HG03520 (cell line): ENCODE results near the gene LARGE1.

ENCODE experiments used
- ATAC-seq: cut with Tn5 transposase; IDR thresholded peaks from one replicate; pipeline ENCODE4 v1.9.1; 2021; ENCODE audit warnings: mild to moderate bottlenecking, moderate library complexity; ENCODE audit not compliant: unreplicated experiment

The LARGE1 gene

DNA sequence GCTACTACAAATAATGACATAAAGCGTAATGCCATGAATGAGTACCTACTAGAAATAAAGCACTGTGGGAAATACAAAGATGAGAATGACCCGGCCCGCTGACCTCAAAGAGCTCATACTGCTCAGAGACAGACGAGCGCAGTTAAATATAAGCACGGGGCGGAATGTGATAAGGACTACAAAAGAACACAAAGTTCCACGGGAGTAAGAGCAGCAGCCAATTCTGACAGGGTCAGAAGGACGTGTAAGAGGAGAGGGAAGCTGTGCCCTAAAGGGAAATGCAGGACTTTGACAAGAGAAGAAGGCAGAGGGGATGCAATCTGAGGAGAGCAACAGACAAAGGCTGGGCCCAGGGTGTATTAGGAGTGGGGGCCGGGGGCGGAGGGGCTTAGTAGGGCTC is 314.6 kb downstream of the LARGE1 start:
- no peak for ATAC-seq

DNA sequence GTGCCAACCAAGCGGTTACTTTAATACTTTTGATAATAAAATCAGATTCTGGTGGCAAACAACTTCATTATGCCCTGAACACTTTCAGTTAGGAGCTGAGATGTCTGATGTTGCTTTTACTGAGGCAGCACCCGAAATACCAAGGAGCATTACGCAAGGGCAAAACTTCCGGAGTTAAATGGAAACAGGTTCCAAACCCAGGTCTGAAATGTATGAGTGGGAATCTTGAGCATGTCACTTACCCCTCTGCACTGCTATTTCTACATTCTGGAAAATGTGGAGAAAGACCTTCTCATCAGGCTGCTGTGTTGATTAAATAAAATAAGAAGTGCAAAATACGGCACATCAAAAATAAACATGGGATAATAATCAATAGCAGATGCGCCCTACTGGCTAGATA is 315.1 kb downstream of the LARGE1 start:
- no peak for ATAC-seq

DNA sequence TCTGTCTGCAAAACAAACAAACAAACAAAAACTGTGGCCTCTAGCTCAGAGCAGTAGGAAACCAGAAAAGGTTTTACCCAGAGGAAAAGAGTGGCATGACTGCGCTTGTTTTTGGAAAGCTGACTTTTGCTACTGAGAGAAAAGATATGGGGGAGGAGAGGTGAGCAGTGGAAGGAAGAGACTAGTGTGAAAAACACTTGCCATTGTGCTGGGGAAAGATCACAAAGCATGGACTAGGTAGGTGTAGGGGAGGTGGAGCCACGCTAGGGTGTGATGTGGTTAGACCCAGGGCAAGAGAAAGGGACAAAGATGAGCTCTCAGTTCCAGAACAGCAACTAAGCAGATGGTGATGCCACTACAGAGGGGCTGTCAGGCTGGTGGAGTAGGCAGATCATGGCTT is 319.2 kb downstream of the LARGE1 start:
- ATAC-seq = no peak

DNA sequence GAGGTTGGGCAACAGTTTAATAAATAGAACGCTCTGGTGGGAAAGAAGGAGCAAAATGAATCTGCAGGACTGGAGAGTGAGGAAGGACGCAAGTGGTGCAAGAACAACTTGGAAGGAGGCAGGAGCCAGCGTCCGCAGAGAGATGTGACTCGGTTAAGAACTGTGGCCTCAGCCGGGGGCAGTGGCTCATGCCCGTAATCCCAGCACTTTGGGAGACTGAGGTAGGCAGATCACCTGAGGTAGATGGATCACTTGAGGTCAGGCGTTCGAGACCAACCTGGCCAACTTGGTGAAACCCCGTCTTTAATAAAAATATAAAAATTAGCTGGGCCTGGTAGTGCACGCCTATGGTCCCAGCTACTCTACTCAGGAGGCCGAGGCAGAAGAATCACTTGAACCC is 319.7 kb downstream of the LARGE1 start:
- no peak for ATAC-seq

DNA sequence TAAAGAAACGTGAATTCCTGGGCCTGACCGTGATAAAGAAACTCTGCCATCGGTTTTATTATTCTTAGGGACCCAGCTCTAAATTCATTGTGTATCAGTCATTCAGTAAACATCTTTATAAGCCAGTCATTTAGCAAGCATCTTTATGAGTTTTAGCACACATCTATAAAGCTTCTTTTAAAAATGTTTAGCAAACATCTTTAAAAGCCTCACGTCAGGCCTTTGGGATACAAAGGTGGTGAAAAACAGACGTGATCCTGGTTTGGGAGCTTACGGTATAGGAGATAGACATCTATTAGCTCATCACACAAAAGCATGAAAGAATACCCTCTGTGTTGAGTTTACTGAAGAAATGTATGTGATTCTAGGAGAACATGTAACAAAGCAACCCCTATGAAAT is 320.2 kb downstream of the LARGE1 start:
- no peak for ATAC-seq

- ATAC-seq = no peak
Measured at GRCh38 chr22:33599596-33599995, 320.7 kb downstream of the LARGE1 start.

GRCh38 chr22:33598821-33599220 is 321.5 kb downstream of the LARGE1 start:
- no peak for ATAC-seq

DNA sequence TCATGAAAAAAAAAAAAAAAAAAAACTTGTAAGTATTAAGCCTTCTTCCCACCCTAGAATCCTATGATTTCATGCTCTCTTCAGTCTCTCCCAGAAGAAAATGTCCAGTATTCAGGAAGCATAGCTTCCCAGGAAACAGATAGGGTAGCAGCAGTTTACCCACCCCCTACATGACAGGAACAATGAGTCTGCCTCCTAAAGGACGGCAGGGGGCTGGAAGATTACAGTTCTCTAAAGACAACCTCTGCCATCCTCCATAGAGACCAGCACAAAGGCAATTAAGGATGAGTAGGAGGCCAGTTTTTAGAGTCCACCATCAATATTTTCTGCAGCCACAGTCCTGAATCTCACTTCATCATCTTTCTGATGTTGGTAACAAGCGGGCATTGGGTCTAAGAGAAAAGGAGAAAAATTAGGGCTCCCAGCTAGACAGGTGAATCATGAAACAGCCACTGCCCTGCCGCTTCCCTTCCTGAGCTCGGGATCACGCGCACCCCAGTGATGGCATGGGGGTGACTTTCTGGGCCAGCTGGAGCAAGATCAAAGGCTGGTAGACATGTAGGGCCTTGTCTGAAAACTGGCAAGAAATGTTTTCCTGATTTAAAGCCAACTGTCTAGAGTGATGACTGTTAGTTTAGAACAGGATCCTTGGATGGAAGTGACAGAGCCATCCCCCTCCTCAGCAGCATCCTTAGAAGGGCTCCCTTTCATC is 322.8 kb downstream of the LARGE1 start:
- no peak for ATAC-seq

DNA sequence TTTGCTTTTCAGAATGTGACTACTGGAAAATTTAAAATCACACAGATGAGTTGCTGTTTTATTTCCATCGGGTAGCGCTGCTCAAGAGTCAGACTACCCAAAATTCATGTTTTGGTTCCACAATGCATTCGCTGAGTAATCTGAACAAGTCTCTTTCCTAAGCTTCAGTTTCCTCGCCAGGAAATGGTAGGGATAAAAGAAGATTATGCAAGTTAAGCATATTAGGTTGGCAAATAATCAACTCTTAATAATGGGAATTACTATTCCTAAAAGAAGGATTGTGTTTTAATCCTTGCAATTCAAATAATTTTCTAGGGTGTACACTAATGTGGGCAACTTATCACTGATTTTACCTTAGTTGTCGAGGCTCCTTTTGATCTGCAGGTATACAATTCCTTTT is 326.5 kb downstream of the LARGE1 start:
- ATAC-seq = no peak

- ATAC-seq = no peak
Measured at GRCh38 chr22:33591946-33592345, 328.3 kb downstream of the LARGE1 start.

DNA sequence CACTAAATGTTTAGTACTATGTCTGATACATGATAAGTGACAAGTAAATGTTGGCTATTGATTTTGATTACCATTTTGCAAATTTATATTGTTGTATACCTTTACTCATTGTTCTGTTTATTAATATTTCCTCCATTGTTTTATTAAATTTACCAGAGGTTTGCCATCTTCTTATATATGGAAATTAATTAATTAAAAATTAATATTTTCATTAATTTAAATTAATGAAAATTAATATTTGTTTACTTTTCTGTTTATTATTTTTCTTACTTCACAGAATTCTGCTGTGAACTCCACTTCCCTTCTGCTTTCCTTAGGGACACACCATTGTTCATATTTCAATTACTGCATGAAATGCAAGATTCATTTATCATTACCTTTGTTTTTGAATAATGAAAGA is 331.0 kb downstream of the LARGE1 start:
- ATAC-seq = no peak

- no peak for ATAC-seq
Measured at GRCh38 chr22:33588860-33589259, 331.4 kb downstream of the LARGE1 start.

DNA sequence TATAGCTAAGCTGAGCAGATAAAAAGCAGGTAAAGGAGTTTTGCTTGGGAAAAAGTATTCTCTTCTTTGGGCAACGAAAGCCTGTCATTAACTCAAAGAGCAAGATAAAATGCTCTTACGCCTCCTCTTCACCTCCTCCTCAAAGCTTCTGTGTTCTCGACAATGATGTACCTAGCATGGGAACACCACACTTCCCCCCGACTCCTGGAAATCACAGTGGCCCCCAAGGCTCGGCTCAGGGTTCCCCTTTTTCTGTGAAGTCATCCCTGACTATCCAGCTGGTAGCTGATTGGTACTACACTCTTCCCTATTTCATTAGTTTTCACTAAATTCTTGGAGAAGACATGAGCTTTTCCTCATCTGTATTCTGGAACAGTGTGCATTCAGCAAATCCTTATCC is 336.1 kb downstream of the LARGE1 start:
- ATAC-seq = no peak

DNA sequence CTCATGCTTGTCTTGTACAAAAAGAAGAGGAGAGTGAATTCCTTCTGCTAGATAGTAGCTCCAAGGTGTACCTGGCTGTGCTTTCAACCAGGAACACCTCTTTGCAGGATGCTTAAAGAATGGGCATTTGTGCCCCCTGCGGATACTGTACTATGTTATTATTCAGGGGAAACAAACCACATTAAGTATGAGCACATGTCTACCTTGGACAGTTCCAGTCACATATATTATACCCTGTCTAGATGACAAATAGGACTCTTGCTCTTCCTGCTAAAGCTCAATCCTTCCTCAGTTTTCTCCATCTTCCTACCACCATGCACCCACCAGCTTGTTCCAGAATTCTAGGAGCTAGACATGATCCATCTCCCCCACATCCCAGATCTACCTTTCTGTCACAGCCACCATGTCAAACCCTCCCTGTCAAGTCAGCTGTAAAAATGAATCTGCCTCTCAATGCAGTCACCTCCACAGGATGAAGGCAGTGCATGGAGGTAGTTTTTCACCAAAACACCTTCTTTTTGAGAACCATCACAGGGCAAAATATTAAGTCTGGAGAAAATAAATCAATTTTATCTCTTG is 337.4 kb downstream of the LARGE1 start:
- ATAC-seq = no peak

DNA sequence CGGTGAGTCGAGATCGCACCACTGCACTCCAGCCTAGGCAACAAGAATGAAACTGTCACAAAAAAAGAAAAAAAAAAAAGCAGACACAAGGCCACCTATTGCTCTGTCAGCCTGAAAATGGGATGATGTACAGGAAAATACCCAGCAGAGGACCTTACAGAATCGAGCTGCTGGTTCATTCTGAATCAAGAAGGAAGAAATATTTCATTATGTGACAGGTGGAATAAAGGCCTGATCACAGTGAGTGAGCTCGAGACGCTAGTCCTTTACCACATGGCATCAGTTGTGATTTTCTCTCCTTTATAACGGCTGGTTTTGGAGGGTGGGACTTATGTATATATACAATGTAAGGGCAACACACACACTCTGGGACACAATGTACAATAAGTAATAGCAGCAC is 340.0 kb downstream of the LARGE1 start:
- no peak for ATAC-seq

DNA sequence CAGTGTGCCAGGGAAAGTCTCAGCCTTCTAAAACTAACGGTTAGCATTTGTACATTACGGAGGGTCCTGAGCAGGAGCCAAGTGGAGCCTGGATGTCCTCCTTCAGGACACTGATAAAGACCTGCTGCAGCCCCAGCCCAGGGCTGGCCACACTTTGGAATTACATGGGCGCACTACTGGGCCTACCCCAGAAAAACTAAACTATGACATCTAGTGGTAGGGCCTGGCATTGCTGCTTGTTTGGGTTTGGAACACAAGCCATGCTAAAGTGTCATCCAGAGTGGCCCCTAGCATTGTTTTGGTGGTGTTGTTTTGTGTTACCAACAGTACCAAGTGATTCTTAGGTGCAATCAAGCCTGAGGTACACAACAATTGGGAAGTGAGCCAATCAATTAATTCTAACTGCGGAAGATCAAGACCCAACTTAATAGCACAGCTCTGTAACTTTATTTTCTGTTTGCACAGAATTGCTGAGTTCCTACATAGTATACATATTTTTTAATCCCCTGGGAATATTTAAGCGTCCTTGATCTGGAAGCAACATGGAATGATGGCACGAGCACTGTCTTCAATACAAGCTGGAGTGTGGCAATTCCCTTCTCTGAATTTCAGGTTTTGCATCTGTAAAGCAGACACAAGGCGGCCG is 340.7 kb downstream of the LARGE1 start:
- no peak for ATAC-seq

GRCh38 chr22:33578752-33579151 is 341.5 kb downstream of the LARGE1 start:
- ATAC-seq = no peak

DNA sequence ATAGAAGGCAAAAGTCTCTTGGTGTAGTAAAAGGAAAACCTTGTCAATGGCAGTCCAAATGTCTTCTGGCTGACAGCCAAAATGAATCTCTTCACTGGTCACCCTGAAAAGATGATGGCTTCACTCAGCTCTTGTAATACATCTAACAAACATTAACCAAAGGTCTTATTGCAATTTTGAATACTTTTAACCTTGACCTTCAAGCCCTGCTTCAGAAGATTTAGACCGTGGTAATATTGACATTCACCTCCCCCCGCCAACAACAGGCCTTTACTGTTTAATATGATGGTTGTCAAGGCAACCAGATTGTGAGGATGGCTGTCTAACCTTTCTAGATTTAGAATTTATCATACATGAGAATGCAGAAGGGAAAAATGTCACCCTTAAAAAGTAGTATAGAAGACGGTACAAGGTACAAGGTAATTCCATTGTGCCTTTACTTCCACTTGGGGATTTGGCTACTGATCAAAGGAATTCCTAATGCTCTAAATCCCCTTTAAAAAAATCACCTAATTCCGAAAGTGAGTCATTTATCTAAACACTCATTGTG is 342.3 kb downstream of the LARGE1 start:
- no peak for ATAC-seq

DNA sequence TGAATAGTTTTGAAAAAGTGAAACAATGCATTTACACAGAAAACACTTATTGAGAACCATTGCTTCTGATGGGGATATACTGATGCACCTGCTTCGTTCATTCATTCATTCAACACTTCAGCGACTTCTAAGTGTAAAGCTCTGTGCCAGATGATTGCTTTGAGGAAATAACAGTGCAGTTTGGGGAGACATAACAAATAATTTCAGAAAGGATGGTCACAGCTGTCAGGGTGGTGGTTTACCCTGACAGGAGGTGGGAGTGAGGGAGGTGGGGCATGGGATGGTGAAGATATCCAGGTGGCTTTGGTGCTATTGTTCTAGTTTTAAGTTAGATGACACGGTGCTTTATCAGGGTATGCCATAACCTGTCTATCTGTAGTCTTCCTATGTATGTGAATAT is 344.1 kb downstream of the LARGE1 start:
- no peak for ATAC-seq

DNA sequence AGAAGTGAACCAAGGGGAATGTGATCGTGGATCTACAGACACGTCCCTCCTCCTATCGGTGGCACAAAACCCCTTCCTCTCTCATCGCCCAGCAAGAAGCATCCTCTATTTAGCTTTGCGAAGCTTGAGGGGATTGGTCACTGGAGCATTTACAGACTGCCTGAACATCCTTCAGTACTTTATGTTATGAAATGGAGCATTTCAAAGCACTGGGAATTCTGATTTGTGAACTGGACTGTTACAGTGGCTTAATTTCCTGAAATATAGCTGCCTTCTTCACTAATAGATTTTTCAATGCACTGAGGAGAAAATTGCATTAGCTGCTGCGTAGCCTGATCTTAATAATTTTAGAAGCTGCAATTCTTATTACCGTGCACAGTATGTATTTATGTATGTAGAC is 344.5 kb downstream of the LARGE1 start:
- ATAC-seq = no peak

DNA sequence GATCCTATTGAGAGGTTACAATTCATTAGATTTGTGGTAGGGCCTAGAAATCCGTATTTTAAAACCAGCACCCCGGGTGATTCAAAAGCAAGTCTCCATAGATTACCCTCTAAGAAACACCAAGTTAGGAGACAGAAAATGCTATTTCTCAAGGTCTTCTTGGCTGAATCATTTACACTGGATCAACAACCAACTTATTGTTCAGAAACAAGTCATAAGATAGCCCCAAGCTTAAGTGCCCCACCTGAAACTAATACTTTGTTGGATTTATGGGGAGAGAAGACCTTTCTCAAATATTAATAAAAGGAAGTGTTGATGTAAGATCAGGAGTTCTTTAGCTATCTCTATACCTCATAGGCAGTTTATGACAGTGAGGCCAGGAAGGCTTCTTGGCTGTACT is 345.2 kb downstream of the LARGE1 start:
- no peak for ATAC-seq

GRCh38 chr22:33573479-33573878 is 346.8 kb downstream of the LARGE1 start:
- ATAC-seq = no peak
